SH-SY5Y (cell line): ENCODE results near the gene RGSL1.

Experiments
- GATA2 ChIP-seq: IDR thresholded peaks from 2 replicates; pipeline ENCODE4 v1.6.1; 2011; ENCODE audit warnings: mild to moderate bottlenecking, low read depth, low read length
- GATA3 ChIP-seq: IDR thresholded peaks from 2 replicates; pipeline ENCODE4 v1.6.1; 2011; ENCODE audit warnings: low read depth, mild to moderate bottlenecking, low read length, moderate library complexity

DNA sequence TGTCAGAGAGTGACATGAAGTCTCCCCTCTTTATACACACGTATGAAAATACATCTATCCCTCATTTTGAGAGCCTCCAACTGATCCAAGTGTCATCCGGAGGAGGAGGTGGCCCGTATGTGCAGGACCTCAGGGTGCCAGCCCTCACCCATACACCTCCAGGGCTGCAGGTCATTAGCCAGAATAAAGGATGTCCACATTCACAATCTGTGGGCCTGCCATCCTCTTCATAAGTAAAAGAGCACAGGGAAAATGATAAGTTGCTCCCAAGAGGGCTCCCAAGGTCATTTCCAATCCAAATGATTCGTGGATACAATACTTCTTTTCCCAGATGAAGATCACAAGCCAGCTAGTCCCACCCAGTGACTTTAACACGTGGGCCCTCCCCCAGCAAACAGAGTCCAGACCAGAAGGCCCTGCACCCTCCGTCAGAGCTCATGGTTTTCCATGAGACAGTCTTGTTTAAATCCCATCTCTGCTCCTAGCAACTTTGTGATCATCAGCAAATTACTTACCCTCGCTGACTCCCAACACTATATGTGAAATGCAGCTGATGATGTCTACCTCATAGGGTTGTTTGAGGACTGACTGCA lies 110.5 kb downstream of the RGSL1 start:
- TF ChIP-seq GATA3 (no peak), GATA2 (no peak)
